Tibial nerve (tissue), 3 donors: ENCODE results near the gene MINDY2.

ENCODE experiments used
- POLR2A ChIP-seq, 2 donors: fragments of 450-650 bp; IDR thresholded peaks; one replicate each; pipeline ENCODE4 v1.6.1; 2017; ENCODE audit warnings: antibody characterized with exemption in 2 of 2, mild to moderate bottlenecking in 2 of 2, moderate library complexity in 2 of 2
- TF ChIP-seq, protein P1 (sequence below), 5 experiments: fragments of 200-600 bp in 3 of 5; fragments of 450-650 bp in 2 of 5; sonication (generic) in 3 of 5; IDR thresholded peaks; one replicate each; pipeline ENCODE4 v1.5.1; 2016 to 2019; ENCODE audit warnings: antibody characterized with exemption in 5 of 5, mild to moderate bottlenecking in 3 of 5, moderate library complexity in 2 of 5

DNA sequence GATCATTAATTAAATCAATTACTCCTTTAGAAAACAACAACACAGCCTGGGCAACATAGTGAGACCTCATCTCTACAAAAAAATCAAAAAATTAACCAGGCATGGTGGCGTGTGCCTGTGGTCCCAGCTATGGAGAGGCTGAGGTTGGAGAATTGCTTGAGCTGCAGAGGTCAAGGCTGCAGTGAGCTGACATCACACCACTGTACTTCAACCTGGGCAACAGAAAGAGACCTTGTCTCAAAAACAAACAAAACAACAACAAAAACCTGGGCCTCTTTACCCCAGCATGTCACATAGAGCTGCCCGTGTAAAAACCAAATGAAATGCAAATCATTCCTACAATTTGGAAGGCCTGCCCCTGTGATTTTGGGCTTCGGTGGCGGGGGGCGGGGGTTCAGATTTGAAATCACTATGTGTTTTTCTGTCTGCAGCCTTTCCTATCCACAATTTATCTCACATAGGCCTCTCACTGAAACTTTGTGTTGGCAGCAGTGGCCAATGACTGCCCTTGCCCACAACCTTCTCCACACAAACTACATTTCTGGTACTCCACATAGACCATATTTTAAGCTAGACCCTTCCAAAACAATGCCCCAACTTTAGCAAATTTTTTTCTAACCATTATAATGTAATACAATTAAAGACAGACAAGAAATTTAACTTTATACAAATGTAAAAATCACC lies 28.1 kb upstream of the MINDY2 start:
- TF ChIP-seq, protein P1, sequence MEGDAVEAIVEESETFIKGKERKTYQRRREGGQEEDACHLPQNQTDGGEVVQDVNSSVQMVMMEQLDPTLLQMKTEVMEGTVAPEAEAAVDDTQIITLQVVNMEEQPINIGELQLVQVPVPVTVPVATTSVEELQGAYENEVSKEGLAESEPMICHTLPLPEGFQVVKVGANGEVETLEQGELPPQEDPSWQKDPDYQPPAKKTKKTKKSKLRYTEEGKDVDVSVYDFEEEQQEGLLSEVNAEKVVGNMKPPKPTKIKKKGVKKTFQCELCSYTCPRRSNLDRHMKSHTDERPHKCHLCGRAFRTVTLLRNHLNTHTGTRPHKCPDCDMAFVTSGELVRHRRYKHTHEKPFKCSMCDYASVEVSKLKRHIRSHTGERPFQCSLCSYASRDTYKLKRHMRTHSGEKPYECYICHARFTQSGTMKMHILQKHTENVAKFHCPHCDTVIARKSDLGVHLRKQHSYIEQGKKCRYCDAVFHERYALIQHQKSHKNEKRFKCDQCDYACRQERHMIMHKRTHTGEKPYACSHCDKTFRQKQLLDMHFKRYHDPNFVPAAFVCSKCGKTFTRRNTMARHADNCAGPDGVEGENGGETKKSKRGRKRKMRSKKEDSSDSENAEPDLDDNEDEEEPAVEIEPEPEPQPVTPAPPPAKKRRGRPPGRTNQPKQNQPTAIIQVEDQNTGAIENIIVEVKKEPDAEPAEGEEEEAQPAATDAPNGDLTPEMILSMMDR (IDR thresholded peaks at IDR 0.05) = no peak
- TF ChIP-seq POLR2A (IDR thresholded peaks at IDR 0.05) = no peak
